OCI-M1 (cell line): ENCODE results near the gene SUN2.
A peak's percentile ranks its signal among the peaks of the same experiment; 100 is the strongest.

Experiments
- DNase-seq: peaks from one replicate; lab custom pipeline; 2025; lab: John Stamatoyannopoulos, UW

The SUN2 gene

GRCh38 chr22:38715176-38715764, 40.5 kb downstream of the SUN2 start:
- no peak for DNase-seq

GRCh38 chr22:38713921-38714320, 41.9 kb downstream of the SUN2 start:
- peak; percentile 29 for DNase-seq

DNA sequence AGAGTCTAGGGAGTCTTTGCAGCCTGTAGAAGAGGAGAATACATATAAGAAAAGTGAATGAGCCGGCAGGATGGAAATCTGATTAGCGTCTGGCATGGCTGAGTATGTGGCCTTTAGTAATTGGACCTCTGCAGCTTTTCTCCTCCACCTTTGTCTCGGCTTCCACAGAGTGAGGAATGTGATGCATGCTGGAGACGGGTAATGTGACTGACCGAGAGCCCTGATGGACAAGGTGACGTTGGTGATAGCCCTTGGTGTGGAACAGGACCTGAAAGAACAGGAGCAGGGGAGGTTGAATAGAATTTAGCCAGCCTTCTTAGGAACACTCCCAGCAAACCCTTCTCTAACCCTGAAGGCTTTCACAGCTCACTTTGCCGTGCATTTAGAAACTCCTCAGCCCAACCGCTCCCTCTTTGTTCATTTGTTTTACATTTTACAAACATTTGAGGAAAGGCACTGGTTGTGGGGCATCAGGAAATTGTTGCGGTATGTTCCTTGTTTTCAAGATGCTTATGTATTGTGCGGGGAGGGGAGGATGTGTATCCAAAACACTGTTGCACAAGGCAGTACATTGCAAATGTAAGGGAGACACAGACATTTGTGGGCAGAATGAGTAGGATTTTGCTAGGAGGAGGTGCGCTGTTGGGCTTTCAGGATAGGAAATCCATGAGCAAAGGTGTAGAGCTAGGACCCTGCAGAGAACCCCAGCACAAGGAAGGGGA, 43.2 kb downstream of the SUN2 start:
- DNase-seq, result no peak

GRCh38 chr22:38710866-38711265, 44.9 kb downstream of the SUN2 start:
- no peak for DNase-seq

DNA sequence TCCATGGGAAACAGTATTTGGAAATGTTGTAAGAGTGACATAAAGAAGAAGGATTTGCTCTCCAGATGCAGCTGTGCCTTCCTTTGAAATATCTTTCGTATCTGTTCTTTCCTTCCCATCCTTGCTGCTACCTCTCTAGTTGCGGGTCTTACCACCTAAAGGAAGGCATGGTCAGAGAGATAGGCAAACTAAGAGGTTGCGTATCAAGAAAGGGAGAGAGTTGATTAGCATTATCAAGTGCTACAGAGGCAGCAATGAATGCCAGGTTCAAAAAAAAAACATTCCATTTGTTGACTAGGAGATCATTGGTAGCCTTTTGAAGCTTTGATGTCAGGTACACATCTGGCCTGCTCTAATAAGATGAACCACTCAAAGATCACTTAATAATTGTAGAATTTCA, 45.4 kb downstream of the SUN2 start:
- no peak for DNase-seq

GRCh38 chr22:38709306-38709705, 46.5 kb downstream of the SUN2 start:
- no peak for DNase-seq

DNA sequence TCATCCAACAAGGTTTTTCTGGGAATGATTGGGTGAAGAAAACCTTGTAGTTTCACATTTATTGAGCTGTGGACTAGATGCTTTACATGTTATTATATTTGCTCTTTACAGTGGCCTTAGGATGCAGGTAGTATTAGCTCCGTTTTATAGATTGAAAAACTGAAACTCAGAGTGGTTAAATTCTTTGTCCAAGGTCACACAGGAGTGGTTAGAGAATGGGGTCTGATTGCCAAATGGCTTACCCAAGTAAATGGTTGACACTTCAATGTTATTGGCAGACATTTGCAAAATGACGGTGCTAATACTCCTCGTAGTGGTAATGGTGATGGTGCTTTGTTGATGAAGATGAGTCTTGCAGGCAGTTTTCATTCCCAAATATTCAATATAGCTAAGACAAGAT, 47.8 kb downstream of the SUN2 start:
- DNase-seq, result no peak

- DNase-seq, result no peak
These were observed 48.5 kb downstream of the SUN2 start for GRCh38 chr22:38707346-38707745.

GRCh38 chr22:38706901-38707195, 49.0 kb downstream of the SUN2 start:
- peak; percentile 42 for DNase-seq

DNA sequence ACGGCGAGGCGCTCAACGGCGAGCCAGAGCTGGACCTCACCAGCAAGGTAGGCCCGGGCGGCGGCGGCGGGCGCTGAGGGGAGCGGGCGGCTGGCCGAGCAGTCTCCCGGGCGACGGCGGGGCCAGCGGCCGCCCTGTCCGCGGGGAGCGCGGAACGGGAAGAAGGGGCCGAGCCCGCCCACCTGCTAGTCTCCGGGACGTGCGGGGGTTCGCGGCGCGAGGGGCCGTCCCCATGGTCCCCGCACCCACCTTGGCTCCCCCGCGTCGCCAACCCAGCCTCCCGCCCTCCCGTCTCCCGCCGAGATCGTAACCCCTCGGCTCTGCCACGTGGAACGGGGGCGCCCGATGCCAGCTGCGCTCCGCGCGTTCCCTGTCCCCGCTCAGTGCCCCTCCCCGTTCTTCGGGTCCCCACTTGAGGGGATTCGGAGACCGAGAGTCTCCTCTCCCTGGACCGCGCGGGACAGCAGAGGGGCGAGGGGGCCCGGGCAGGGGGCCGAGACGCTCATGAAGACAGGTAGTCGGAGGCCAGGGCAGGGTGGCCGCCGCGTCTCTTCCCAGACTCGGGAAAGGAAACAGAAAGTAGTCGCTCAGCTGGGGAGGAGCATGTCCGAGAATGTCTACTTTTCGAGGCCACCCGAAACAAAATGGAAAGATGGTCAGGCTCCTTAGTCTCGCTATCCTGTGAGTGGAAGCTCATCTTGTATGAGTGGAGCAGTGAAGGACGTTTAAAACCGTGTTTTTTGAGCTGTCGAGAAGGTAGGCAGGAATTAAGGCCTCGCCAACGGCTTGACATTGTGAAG, 49.5 kb downstream of the SUN2 start:
- peak; percentile 43 for DNase-seq

GRCh38 chr22:38705235-38706100, 50.3 kb downstream of the SUN2 start, which contains the start of gene GTPBP1:
Gene GTPBP1, plus strand, starts transcription at chr22:38705944. Its CDS starts 12 bp downstream, at chr22:38705956.
- DNase-seq, result peak; percentile 100

DNA sequence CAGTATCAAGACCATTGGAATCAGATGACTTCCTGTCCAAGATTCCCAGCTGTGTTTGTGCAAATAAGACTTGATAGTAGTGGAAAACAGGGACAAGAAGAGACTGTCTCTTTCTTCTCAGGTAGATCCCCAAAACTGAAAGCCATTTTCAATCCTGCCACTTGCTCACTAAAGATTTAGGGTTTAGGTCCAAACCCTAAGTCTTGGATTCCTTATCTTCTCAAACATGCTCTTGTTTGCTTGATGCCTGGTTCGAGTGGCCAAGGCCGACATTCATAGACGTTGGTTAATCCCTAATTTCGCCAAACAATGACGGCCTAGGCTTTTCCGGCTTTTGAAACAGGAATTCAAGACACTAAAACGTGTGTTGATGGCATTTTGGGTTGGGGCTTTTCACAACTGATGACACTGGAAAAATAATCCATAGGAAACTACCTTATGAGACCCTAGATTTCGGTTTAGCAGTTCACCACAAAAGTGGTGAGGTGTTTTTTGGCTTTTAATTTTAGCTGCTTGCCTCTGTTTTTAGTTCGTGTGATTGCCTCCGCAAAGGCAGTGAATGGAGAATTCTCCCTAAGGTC, 51.1 kb downstream of the SUN2 start:
- no peak for DNase-seq

DNA sequence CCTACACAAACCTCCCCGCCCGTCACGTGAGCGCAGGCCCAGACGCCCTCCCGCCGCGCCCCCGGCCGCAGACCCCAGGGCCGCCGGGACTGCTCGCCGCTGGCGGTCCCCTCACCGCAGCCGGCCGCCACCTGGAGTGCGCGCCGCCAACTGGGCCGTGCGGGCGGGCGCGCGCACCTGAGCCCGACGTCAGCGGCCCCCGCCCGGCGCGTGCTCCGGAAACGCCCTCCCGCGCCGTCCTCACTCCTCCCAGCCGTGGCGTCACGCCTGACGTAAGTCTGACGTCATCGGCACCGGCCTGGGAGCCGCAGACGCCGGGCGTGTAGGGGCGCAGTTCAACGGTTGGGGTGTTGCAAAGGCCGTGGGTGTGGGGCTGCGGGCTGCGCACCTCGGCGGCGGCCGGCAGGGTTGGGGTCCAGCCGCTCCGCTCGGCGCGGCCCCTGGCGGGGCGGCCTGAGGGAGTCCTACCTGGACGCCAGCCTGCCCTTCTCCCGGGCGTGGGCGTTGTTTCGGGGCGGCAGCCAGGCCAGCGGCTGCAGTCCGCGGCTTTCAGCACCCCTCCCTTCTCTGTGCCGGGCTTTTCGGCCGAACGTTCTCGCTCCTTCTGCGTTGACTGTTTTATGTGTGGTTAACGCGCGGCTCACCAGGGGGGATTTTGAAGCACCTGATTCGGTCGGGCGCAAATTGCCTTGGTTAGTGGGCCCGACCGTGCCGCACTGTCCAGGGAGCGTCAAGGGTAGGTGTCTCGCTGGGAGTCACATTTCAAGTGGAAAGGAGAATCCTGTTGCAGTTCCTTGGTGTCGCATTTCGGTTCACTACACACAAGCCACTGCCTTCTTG, 54.8 kb downstream of the SUN2 start, which contains the start of gene JOSD1:
Gene JOSD1 (minus strand): TSS at position 155 of the 840 bp plus-strand sequence. CDS start 956 bp downstream, outside the sequence.
- DNase-seq, result peak; percentile 95

- DNase-seq, result no peak
These were observed 55.5 kb downstream of the SUN2 start for GRCh38 chr22:38700270-38700788.

GRCh38 chr22:38699784-38700183, 56.0 kb downstream of the SUN2 start:
- peak; percentile 46 for DNase-seq

DNA sequence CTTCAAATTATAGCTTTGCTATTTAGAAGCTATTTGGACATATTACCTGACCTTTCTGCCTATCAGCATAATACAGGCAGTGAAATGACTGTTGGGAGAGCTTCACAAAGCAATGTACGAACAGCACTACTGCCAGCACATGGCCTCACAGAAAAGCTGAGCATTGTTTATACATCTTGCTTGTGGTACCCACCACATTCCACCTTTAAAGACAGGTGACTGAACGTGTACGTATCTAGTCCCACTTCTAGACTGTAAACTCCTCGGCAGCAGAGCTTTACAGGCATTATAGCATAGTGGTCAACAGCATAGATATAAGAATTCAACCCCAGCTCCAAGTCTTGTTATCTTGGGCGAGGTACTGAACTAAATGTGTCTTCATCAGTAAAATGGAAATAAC, 56.7 kb downstream of the SUN2 start:
- DNase-seq, result peak; percentile 26

- DNase-seq, result no peak
These were observed 57.2 kb downstream of the SUN2 start for GRCh38 chr22:38698407-38699094.

GRCh38 chr22:38697425-38698089, 58.2 kb downstream of the SUN2 start:
- peak; percentile 51 for DNase-seq
